ENCODE data around the gene LST1.
A peak's percentile ranks its signal among the peaks of the same experiment; 100 is the strongest.

LST1 gene

GRCh38 chr6:31560697-31561058 lies 25.4 kb upstream of the LST1 start:
- no peak for DNase-seq

- DNase-seq = no peak
Observed at GRCh38 chr6:31567531-31568370, 18.3 kb upstream of the LST1 start.

- peak; percentile 53 for DNase-seq
Observed at GRCh38 chr6:31568537-31568961, 17.5 kb upstream of the LST1 start.

GRCh38 chr6:31569861-31570536 lies 16.1 kb upstream of the LST1 start:
- DNase-seq = no peak

GRCh38 chr6:31572041-31572911 lies 13.8 kb upstream of the LST1 start, which contains the start of gene LTA:
TSS of gene LTA (plus strand) at chr6:31572289. CDS start at chr6:31572743, 454 bp downstream.
- peak; percentile 70 for DNase-seq

GRCh38 chr6:31573239-31574105 lies 12.6 kb upstream of the LST1 start:
- DNase-seq = no peak

GRCh38 chr6:31574106-31575061 lies 11.7 kb upstream of the LST1 start:
- no peak for DNase-seq

GRCh38 chr6:31575335-31575901 lies 10.7 kb upstream of the LST1 start, which contains the start of gene TNF:
TSS of gene TNF (plus strand) at chr6:31575565. CDS start at chr6:31575742, 177 bp downstream.
- peak; percentile 71 for DNase-seq

- no peak for DNase-seq
Observed at GRCh38 chr6:31575952-31576685, 10.0 kb upstream of the LST1 start.

GRCh38 chr6:31576897-31577578 lies 9.0 kb upstream of the LST1 start:
- peak; percentile 47 for DNase-seq

- no peak for DNase-seq
Observed at GRCh38 chr6:31577579-31577966, 8.5 kb upstream of the LST1 start.

- DNase-seq = no peak
Observed at GRCh38 chr6:31578184-31579118, 7.6 kb upstream of the LST1 start.

GRCh38 chr6:31579119-31579505 lies 7.0 kb upstream of the LST1 start:
- no peak for DNase-seq

GRCh38 chr6:31579546-31580437 lies 6.3 kb upstream of the LST1 start:
- DNase-seq = no peak

GRCh38 chr6:31580438-31580740 lies 5.7 kb upstream of the LST1 start:
- DNase-seq = no peak

GRCh38 chr6:31580807-31581433 lies 5.2 kb upstream of the LST1 start:
- peak; percentile 83 for DNase-seq

All from activated effector memory CD4-positive, alpha-beta T cell treated with Interleukin-2 at 50 U/mL for 16 hours (primary cell).